Upper lobe of right lung (tissue), 1 donor: ENCODE data around the gene CCDC7. TPM values are rescaled to one million over a fixed set of nuclear protein-coding genes. Genes with fewer than 3 reads are reported as not detected.

Experiments
- ATAC-seq: fragments of 200-7000 bp; cut with Tn5 transposase; one replicate; pipeline ENCODE4 v1.9.1; 2020; ENCODE audit warnings: mild to moderate bottlenecking, moderate library complexity
- DNase-seq: peaks from one replicate; pipeline ENCODE4 v3.0.0-alpha.2; 2020
- H3K27ac ChIP-seq: fragments of 200-600 bp; one replicate; pipeline ENCODE4 v1.8.0; 2022
- H3K27me3 ChIP-seq: fragments of 200-600 bp; one replicate; pipeline ENCODE4 v1.8.0; 2022; ENCODE audit warnings: mild to moderate bottlenecking
- H3K36me3 ChIP-seq: fragments of 200-600 bp; one replicate; pipeline ENCODE4 v1.8.0; 2022
- H3K4me1 ChIP-seq: fragments of 200-600 bp; one replicate; pipeline ENCODE4 v1.8.0; 2022
- H3K4me3 ChIP-seq: fragments of 200-600 bp; one replicate; pipeline ENCODE4 v1.8.0; 2022; ENCODE audit warnings: mild to moderate bottlenecking
- H3K9me3 ChIP-seq: fragments of 200-600 bp; one replicate; pipeline ENCODE4 v1.8.0; 2022
- intact Hi-C: fragments of 100-400 bp; cut with DNase I; formaldehyde crosslinking; loops from one replicate; pipeline ENCODE4 v1.11.0; 2022
- total RNA-seq: library from RNA; stranded (reverse); fragmentation: NEBNext Ultra II Directional; extraction: Animal tissue kit (Norgen Biotek cat#: 25700); gene quantifications from one replicate; pipeline ENCODE4 v1.2.1, GENCODE V29; 2021
- TF ChIP-seq, protein P1 (sequence below): fragments of 200-600 bp; IDR thresholded peaks from one replicate; pipeline ENCODE4 v1.8.0; 2022; ENCODE audit warnings: antibody characterized with exemption
- donor health status: DM: no; HTN: yes; CAD: no; lungs with severe emphysema.

The CCDC7 gene
- total RNA-seq, 1 donor from 2014 or later = 23.6 TPM

GRCh38 chr10:32413513-32413912 lies 32.4 kb upstream of the CCDC7 start:
- intact Hi-C loops = no loop called here
- ATAC-seq (no peak), DNase-seq (no peak)
- no peaks in the 10 kb centered on the region for H3K27me3 ChIP-seq
- H3K27ac ChIP-seq = no peak overlapping the region
- H3K36me3 ChIP-seq = no peaks in the 10 kb centered on the region
- no peak overlapping the region for H3K4me3 ChIP-seq
- no peaks in the 10 kb centered on the region for H3K4me1 ChIP-seq
- TF ChIP-seq, protein P1, sequence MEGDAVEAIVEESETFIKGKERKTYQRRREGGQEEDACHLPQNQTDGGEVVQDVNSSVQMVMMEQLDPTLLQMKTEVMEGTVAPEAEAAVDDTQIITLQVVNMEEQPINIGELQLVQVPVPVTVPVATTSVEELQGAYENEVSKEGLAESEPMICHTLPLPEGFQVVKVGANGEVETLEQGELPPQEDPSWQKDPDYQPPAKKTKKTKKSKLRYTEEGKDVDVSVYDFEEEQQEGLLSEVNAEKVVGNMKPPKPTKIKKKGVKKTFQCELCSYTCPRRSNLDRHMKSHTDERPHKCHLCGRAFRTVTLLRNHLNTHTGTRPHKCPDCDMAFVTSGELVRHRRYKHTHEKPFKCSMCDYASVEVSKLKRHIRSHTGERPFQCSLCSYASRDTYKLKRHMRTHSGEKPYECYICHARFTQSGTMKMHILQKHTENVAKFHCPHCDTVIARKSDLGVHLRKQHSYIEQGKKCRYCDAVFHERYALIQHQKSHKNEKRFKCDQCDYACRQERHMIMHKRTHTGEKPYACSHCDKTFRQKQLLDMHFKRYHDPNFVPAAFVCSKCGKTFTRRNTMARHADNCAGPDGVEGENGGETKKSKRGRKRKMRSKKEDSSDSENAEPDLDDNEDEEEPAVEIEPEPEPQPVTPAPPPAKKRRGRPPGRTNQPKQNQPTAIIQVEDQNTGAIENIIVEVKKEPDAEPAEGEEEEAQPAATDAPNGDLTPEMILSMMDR = no peak
- no peaks in the 10 kb centered on the region for H3K9me3 ChIP-seq

GRCh38 chr10:32415361-32415760 lies 30.6 kb upstream of the CCDC7 start:
- Histone ChIP-seq H3K36me3 (no peaks in the 10 kb centered on the region), H3K4me3 (no peak overlapping the region), H3K27me3 (no peaks in the 10 kb centered on the region), H3K27ac (no peak overlapping the region), H3K4me1 (no peaks in the 10 kb centered on the region), H3K9me3 (no peaks in the 10 kb centered on the region)
- TF ChIP-seq, protein P1 = no peak
- ATAC-seq (no peak), DNase-seq (no peak)
- intact Hi-C loops = no loop called here

GRCh38 chr10:32417911-32418547 lies 27.9 kb upstream of the CCDC7 start:
- no peak overlapping the region for H3K27ac ChIP-seq
- peak; percentile 43 for ATAC-seq
- DNase-seq = no peak
- TF ChIP-seq, protein P1 = no peak
- no peaks in the 10 kb centered on the region for H3K27me3 ChIP-seq
- H3K9me3 ChIP-seq = no peaks in the 10 kb centered on the region
- no peaks in the 10 kb centered on the region for H3K4me1 ChIP-seq
- no peaks in the 10 kb centered on the region for H3K36me3 ChIP-seq
- H3K4me3 ChIP-seq = no peak overlapping the region
- intact Hi-C loops = no loop called here

GRCh38 chr10:32418572-32418971 lies 27.4 kb upstream of the CCDC7 start:
- Histone ChIP-seq H3K4me1 (no peaks in the 10 kb centered on the region), H3K4me3 (no peak overlapping the region), H3K27me3 (no peaks in the 10 kb centered on the region), H3K9me3 (no peaks in the 10 kb centered on the region), H3K36me3 (no peaks in the 10 kb centered on the region), H3K27ac (no peak overlapping the region)
- intact Hi-C loops = no loop called here
- DNase-seq = no peak
- TF ChIP-seq, protein P1 = no peak
- ATAC-seq = no peak

- intact Hi-C loops = no loop called here
- no peaks in the 10 kb centered on the region for H3K9me3 ChIP-seq
- no peak overlapping the region for H3K27ac ChIP-seq
- no peaks in the 10 kb centered on the region for H3K36me3 ChIP-seq
- H3K27me3 ChIP-seq = no peaks in the 10 kb centered on the region
- TF ChIP-seq, protein P1 = no peak
- no peak for DNase-seq
- no peak for ATAC-seq
- H3K4me1 ChIP-seq = no peaks in the 10 kb centered on the region
- H3K4me3 ChIP-seq = no peak overlapping the region
Measured at GRCh38 chr10:32419615-32420014, 26.3 kb upstream of the CCDC7 start.

GRCh38 chr10:32426186-32426585 lies 19.8 kb upstream of the CCDC7 start:
- Histone ChIP-seq H3K27me3 (no peaks in the 10 kb centered on the region), H3K27ac (no peak overlapping the region), H3K4me1 (no peaks in the 10 kb centered on the region), H3K9me3 (no peaks in the 10 kb centered on the region), H3K36me3 (no peaks in the 10 kb centered on the region), H3K4me3 (no peak overlapping the region)
- intact Hi-C loops = no loop called here
- ATAC-seq (no peak), DNase-seq (no peak)
- TF ChIP-seq, protein P1 = no peak
